ENCODE results near the gene DOK6.

Gene DOK6

GRCh38 chr18:69556228-69556627, 155.5 kb downstream of the DOK6 start:
- no peak for DNase-seq (ENCODE audit: low read depth in 2 of 2)
- TF ChIP-seq, protein P1, sequence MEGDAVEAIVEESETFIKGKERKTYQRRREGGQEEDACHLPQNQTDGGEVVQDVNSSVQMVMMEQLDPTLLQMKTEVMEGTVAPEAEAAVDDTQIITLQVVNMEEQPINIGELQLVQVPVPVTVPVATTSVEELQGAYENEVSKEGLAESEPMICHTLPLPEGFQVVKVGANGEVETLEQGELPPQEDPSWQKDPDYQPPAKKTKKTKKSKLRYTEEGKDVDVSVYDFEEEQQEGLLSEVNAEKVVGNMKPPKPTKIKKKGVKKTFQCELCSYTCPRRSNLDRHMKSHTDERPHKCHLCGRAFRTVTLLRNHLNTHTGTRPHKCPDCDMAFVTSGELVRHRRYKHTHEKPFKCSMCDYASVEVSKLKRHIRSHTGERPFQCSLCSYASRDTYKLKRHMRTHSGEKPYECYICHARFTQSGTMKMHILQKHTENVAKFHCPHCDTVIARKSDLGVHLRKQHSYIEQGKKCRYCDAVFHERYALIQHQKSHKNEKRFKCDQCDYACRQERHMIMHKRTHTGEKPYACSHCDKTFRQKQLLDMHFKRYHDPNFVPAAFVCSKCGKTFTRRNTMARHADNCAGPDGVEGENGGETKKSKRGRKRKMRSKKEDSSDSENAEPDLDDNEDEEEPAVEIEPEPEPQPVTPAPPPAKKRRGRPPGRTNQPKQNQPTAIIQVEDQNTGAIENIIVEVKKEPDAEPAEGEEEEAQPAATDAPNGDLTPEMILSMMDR (IDR thresholded peaks at IDR 0.05; ENCODE audit: low read depth, low read length): no peak
- no peak overlapping the region for H3K4me3 ChIP-seq (replicated peaks in 1 of 2; ENCODE audit: low read depth in 2 of 2, low read length in 2 of 2)

DNA sequence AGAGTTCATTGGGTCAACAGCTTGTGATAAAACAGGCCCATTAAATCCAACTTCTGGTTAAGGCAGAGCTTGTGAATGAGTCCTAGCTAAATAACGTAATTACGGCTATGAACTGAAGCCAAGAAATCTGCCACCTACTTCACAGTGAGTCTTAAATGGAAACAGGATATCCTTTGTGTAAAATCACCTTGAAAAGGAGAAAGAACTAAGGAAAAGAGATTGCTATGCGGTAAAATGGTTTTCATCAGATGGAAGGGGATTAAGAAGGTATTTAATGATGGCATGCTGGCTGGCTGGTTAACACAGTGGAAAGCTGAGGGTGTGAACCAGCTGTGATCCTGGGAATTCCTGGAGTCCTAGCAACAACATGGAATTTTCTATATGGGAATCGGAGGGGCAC, 156.6 kb downstream of the DOK6 start:
- no peak overlapping the region for H3K4me3 ChIP-seq (replicated peaks in 1 of 2; ENCODE audit: low read depth in 2 of 2, low read length in 2 of 2)
- TF ChIP-seq, protein P1 (IDR thresholded peaks at IDR 0.05; ENCODE audit: low read depth, low read length): no peak
- DNase-seq (ENCODE audit: low read depth in 2 of 2): no peak

DNA sequence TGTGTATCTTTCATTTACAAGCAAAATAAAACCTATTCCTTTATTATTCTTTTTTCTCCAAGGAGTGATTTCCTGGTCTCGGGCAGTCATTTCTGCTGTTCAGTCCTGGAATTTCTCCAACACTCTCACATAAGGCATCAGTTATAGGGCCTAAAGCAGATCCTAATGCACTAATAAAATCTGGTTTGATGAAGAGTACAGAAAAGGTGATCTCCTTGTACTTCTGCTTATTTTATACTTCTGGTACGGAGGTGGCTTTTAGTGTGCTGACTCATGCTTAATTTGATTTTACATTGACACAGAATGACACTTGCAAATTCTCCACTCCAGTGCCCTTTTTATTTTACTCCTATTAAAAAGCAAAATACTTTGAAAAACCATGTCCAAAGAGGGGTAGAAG, 157.4 kb downstream of the DOK6 start:
- no peak overlapping the region for H3K4me3 ChIP-seq (replicated peaks in 1 of 2; ENCODE audit: low read depth in 2 of 2, low read length in 2 of 2)
- DNase-seq (ENCODE audit: low read depth in 2 of 2): no peak
- TF ChIP-seq, protein P1 (IDR thresholded peaks at IDR 0.05; ENCODE audit: low read depth, low read length): no peak

GRCh38 chr18:69559604-69560003, 158.9 kb downstream of the DOK6 start:
- no peak for DNase-seq (ENCODE audit: low read depth in 2 of 2)
- H3K4me3 ChIP-seq (replicated peaks in 1 of 2; ENCODE audit: low read depth in 2 of 2, low read length in 2 of 2): no peak overlapping the region

DNA sequence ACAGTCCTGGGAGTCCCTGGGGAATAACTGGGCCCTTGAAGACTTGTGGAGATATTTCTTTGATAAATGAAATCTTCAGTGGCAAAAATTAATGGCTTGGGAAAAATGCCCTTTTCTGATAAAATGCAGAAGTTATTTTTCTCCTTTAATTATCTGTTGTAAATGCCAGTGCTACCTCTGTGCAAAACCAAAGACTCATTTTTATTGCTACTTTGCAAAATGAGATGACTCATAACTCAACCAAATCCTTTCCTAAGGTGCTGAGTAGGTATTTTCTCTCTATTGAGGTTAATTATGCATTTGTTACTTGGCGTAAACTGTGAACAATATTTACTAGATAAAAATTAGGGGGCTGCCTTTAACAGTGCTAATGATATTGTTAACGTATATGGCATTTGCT, 163.9 kb downstream of the DOK6 start:
- H3K4me3 ChIP-seq (replicated peaks in 1 of 2; ENCODE audit: low read depth in 2 of 2, low read length in 2 of 2): no peak overlapping the region
- TF ChIP-seq, protein P1 (IDR thresholded peaks at IDR 0.05; ENCODE audit: low read depth, low read length): no peak
- DNase-seq (ENCODE audit: low read depth in 2 of 2): no peak

More at GRCh38 chr18:69559604-69560003, 158.9 kb downstream of the DOK6 start:
- TF ChIP-seq, protein P1 (IDR thresholded peaks at IDR 0.05; ENCODE audit: low read depth, low read length): no peak

DNA sequence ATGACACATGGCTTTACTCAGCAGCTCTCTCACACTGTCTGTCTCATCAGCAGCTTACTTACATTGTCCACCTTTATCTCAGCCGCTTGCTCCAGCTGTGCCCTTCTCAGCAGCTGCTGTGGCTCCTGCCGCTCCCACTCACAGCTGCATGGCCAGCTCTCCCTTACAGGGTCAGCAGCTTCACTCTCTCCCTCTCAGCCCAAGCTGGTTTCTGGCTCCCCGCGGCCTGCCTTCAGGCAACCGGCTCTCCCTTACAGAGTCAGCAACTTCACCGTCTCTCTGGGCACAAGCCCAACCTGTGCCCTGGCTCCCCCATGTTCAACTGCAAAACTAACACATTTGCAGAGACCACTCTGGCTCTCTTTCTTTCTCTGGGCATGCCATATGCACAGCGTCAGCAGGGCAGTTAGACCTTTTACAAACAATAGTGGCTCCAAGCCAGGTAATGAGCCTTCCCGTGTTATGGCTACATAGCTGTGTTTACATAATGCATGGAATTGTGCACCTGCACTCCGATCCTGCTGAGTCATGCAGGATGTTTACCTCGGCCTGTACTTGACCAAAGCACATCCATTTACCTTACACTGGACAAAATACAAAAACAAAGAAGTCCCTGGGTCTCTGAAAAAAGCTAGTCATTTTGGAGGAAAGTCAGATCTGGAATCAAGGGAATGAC, 167.3 kb downstream of the DOK6 start:
- TF ChIP-seq, protein P1 (IDR thresholded peaks at IDR 0.05; ENCODE audit: low read depth, low read length): no peak

DNA sequence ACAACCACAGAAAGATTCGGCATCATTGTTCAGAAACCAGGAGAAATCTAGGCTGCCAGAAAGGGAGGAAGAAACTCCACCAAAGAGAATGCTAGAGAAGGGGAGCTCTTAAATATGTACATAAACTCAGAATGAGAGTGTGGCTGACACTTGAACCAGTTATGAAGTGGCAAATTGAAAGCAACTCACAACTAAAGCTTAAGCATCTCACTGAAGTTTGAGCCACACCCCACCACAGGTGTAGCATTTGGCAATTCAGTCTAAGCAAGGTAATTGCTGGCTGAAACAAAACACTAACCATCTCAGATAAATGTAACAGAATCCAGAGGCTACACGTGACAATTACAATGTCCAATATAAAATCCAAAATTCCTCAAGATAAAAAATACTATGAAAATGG, 168.4 kb downstream of the DOK6 start:
- DNase-seq (ENCODE audit: low read depth in 2 of 2): no peak
- TF ChIP-seq, protein P1 (IDR thresholded peaks at IDR 0.05; ENCODE audit: low read depth, low read length): no peak
- H3K4me3 ChIP-seq (replicated peaks in 1 of 2; ENCODE audit: low read depth in 2 of 2, low read length in 2 of 2): no peak overlapping the region

More for the DNA sequence above, 167.3 kb downstream of the DOK6 start:
- no peak overlapping the region for H3K4me3 ChIP-seq (replicated peaks in 1 of 2; ENCODE audit: low read depth in 2 of 2, low read length in 2 of 2)
- DNase-seq (ENCODE audit: low read depth in 2 of 2): peak in 1 of 2 donors; percentile 21
